HepG2 (cell line): ENCODE results near the gene FAHD1. TPM values are rescaled to one million over a fixed set of nuclear protein-coding genes. Genes with fewer than 3 reads are reported as not detected.

Source experiments
- ATAC-seq: fragments of 200-7000 bp; cut with Tn5 transposase; 3 replicates; pipeline ENCODE4 v1.9.1; 2020; ENCODE audit warnings: mild to moderate bottlenecking, moderate library complexity
- BruUV-seq: library from RNA; stranded (reverse); fragments of 400-500 nt; replicated peaks from 2 replicates; lab custom pipeline; 2021; lab: Mats Ljungman, UMichigan
- CTCF ChIA-PET: fragments of 300-600 bp; formaldehyde crosslinking; extraction: SDS; loops from one replicate; lab custom pipeline; 2021; ENCODE audit warnings: low total read pairs, inconsistent platforms, low intra/inter-chr PET ratio; lab: Yijun Ruan, JAX
- POLR2A ChIA-PET: fragments of 350-600 bp; sonication (Branson Sonifier 250); formaldehyde crosslinking; loops from one replicate; lab custom pipeline; 2020; ENCODE audit warnings: antibody characterized with exemption, inconsistent platforms; lab: Yijun Ruan, JAX
- DNase-seq: peaks from one replicate; pipeline ENCODE4 v3.0.0-alpha.2; 2015; ENCODE audit warnings: low spot score
- FAIRE-seq: peaks from 3 replicates; lab custom pipeline; 2011; peaks lifted over from hg19 to GRCh38; lab: Jason Lieb, UNC
- H2AFZ ChIP-seq: one replicate; pipeline ENCODE4 v1.6.1; 2011; ENCODE audit warnings: low read length, inconsistent platforms
- H3K27ac ChIP-seq: fragments of 300-600 bp; 3 replicates; pipeline ENCODE4 v1.8.0; 2011; ENCODE audit warnings: mixed run types, mild to moderate bottlenecking, mixed read lengths, low read length, inconsistent platforms; ENCODE audit not compliant: insufficient read depth; ENCODE audit errors: extremely low read length
- H3K27me3 ChIP-seq, 2 experiments: fragments of 200-600 bp in 1 of 2; 2 replicates in 1 of 2; 3 replicates in 1 of 2; pipeline versions ENCODE4 v1.6.0 to v1.8.0; 2011; ENCODE audit warnings: low read length in 2 of 2, mild to moderate bottlenecking in 2 of 2, moderate library complexity in 2 of 2, inconsistent platforms in 1 of 2; ENCODE audit not compliant: insufficient read depth in 2 of 2, control insufficient read depth in 1 of 2
- H3K36me3 ChIP-seq, 2 experiments: fragments of 200-600 bp in 1 of 2; replicated peaks in 1 of 2; 2 replicates in 1 of 2; 3 replicates in 1 of 2; pipeline versions ENCODE4 v1.5.1 to v1.8.0; 2011; ENCODE audit warnings: low read length in 2 of 2, inconsistent platforms in 1 of 2; ENCODE audit not compliant: insufficient read depth in 2 of 2, control insufficient read depth in 1 of 2
- H3K4me1 ChIP-seq: 2 replicates; pipeline ENCODE4 v1.5.1; 2012; ENCODE audit warnings: low read length, inconsistent platforms; ENCODE audit not compliant: insufficient read depth
- H3K4me2 ChIP-seq: 2 replicates; pipeline ENCODE4 v1.6.0; 2011; ENCODE audit warnings: low read depth, low read length, inconsistent platforms
- H3K4me3 ChIP-seq, 3 experiments: fragments of 200-600 bp in 1 of 3; sonication (generic), shearing (Covaris generic) in 1 of 3; replicated peaks in 1 of 3; 2 replicates each; pipeline ENCODE4 v1.5.1; 2011 to 2016; ENCODE audit warnings: low read length in 3 of 3, inconsistent platforms in 2 of 3, low read depth in 2 of 3, mild to moderate bottlenecking in 2 of 3, control low read depth in 1 of 3, mixed read lengths in 1 of 3; ENCODE audit not compliant: insufficient read depth in 1 of 3
- H3K79me2 ChIP-seq: one replicate; pipeline ENCODE4 v1.6.1; 2011; ENCODE audit warnings: low read length, inconsistent platforms; ENCODE audit not compliant: insufficient read depth
- H3K9ac ChIP-seq: 2 replicates; pipeline ENCODE4 v1.6.0; 2011; ENCODE audit warnings: mild to moderate bottlenecking, low read depth, low read length, inconsistent platforms; ENCODE audit not compliant: insufficient read depth
- H3K9me3 ChIP-seq: 2 replicates; pipeline ENCODE4 v1.5.1; 2012; ENCODE audit warnings: mild to moderate bottlenecking, low read length
- H4K20me1 ChIP-seq: 2 replicates; pipeline ENCODE4 v1.6.0; 2011; ENCODE audit warnings: inconsistent platforms, mild to moderate bottlenecking, low read length, moderate library complexity; ENCODE audit not compliant: insufficient read depth
- ARID4A ChIP-seq: sonication (generic); formaldehyde crosslinking; IDR thresholded peaks from 2 replicates; pipeline ENCODE4 v1.5.0; 2020; ENCODE audit warnings: mild to moderate bottlenecking, missing genetic modification reagents, borderline replicate concordance
- FOSL1 ChIP-seq: sonication (generic); formaldehyde crosslinking; IDR thresholded peaks from 2 replicates; pipeline ENCODE4 v1.9.0; 2021; ENCODE audit warnings: missing genetic modification reagents, borderline replicate concordance
- POGK ChIP-seq: sonication (generic); formaldehyde crosslinking; conservative IDR thresholded peaks from 2 replicates; pipeline ENCODE4 v1.8.0; 2022; ENCODE audit warnings: mild to moderate bottlenecking, moderate library complexity, missing genetic modification reagents
- SPEN ChIP-seq: sonication (generic); formaldehyde crosslinking; IDR thresholded peaks from 2 replicates; pipeline ENCODE4 v1.5.1; 2020; ENCODE audit warnings: low read depth, mild to moderate bottlenecking, missing genetic modification reagents
- TBX2 ChIP-seq: sonication (generic); formaldehyde crosslinking; IDR thresholded peaks from 2 replicates; pipeline ENCODE4 v1.5.0; 2020; ENCODE audit warnings: missing genetic modification reagents, mild to moderate bottlenecking, borderline replicate concordance
- TGIF2 ChIP-seq: IDR thresholded peaks from 2 replicates; pipeline ENCODE4 v1.6.1; 2016; ENCODE audit warnings: control low read depth, missing compliant biosample characterization
- ZBTB21 ChIP-seq: sonication (generic); formaldehyde crosslinking; IDR thresholded peaks from 2 replicates; pipeline ENCODE4 v1.4.0; 2020; ENCODE audit warnings: missing genetic modification reagents
- ZNF367 ChIP-seq: sonication (generic); formaldehyde crosslinking; IDR thresholded peaks from 2 replicates; pipeline ENCODE4 v1.4.0; 2020; ENCODE audit warnings: missing genetic modification reagents, borderline replicate concordance
- ZNF556 ChIP-seq: sonication (generic); formaldehyde crosslinking; IDR thresholded peaks from 2 replicates; pipeline ENCODE4 v1.4.0; 2020; ENCODE audit warnings: mild to moderate bottlenecking, missing genetic modification reagents, borderline replicate concordance
- ZNF607 ChIP-seq: sonication (generic); formaldehyde crosslinking; IDR thresholded peaks from 2 replicates; pipeline ENCODE4 v1.5.1; 2020; ENCODE audit warnings: missing genetic modification reagents, mild to moderate bottlenecking, borderline replicate concordance
- ZSCAN12 ChIP-seq: sonication (generic); formaldehyde crosslinking; IDR thresholded peaks from 2 replicates; pipeline ENCODE4 v1.9.0; 2021; ENCODE audit warnings: mild to moderate bottlenecking, missing genetic modification reagents
- WGBS: methylation state at CpG from one replicate; pipeline ENCODE4 v1.1.6; 2017; ENCODE audit warnings: low lambda C conversion rate; 5-methylcytosine and 5-hydroxymethylcytosine counted together
- in situ Hi-C: cut with HindIII; loops from 2 replicates; pipeline ENCODE4 v1.10.0; 2017; ENCODE audit warnings: low pct_unique_long_range_greater_than_20kb; ENCODE audit not compliant: extremely low pct_ligation_motif_present
- intact Hi-C: fragments of 100-400 bp; cut with micrococcal nuclease; formaldehyde crosslinking; loops from one replicate; pipeline ENCODE4 v1.10.0; 2022; ENCODE audit not compliant: unreplicated experiment
- polyA plus RNA-seq, 8 experiments: library from polyadenylated mRNA; depleted of rRNA in 3 of 8; stranded (reverse) in 7 of 8; unstranded in 1 of 8; fragments of >200 nt; fragmentation: Illumina TruSeq in 4 of 8; extraction: Trizol in 4 of 8; gene quantifications; 2 replicates each; pipeline versions ENCODE4 v1.2.1 to v1.2.3, GENCODE V29; 2011 to 2016; ENCODE audit warnings: low read depth in 4 of 8, missing spikeins in 1 of 8, mixed read lengths in 1 of 8; ENCODE audit not compliant: insufficient read depth in 1 of 8
- total RNA-seq, 5 experiments: library from RNA; depleted of rRNA; stranded (reverse); fragments of >200 nt; fragmentation: Illumina TruSeq; extraction: Trizol; gene quantifications; 2 replicates each; pipeline ENCODE4 v1.2.3, GENCODE V29; 2016; ENCODE audit warnings: low read depth in 1 of 5
- TF ChIP-seq, protein P1 (sequence below): sonication (generic); formaldehyde crosslinking; IDR thresholded peaks from 2 replicates; pipeline ENCODE4 v1.4.0; 2020; ENCODE audit warnings: missing genetic modification reagents, borderline replicate concordance

The FAHD1 gene
- total and polyA plus RNA-seq, 2 of the 13 experiments (the other 11 are each of a cell fraction or from before 2014, with no cell fraction given) = 39.0 to 45.3 TPM

DNA sequence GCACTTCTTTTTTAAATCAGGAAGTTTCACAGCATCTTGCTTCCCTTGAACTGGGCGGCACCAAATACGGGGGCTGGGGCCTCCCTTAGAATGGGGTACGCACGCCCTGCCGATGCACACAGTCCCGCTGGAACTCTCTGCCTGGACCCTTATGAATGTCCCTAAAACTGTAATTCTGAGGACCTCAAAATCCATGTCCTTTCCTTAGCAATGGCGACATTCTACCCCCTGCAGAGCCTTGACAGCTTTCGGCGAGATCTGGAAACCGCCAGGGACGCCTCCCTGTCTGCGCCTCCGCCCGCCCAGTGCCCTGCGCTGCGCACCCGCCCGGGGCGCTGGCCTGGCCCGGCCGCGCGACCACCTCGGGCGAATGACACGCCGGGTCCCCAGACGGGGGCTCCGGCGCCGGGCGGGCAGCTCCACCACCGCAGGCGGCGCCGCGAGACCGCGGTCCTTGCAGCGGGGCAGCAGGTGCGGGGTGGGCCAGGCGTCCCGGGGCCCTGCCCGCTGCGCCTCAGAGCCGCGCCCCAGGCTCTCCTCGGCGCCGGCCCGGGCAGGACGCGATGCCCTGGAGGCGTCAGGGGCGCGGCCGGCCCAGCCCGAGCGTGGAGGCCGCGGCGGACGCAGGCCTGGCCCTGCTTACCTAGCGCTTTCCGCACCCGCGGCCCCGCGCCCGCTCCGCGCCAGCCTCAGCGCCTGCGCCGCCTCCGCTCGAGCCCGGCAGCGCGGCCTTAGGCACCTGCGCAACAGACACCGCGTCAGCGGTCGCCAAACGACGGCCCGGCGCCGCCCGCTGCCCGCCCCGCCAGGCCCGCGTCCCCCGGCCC lies 929 bp upstream of the FAHD1 start:
- intact Hi-C loops = loop anchor here (5.0 kb wide), 1 partner anchor 44 kb away; the partner anchor contains the start of genes NUBP2 and SPSB3
- peaks cover 8 to 19% of the 10 kb centered on the region in 2 experiments; a peak in 4 of 5 replicates for H3K36me3 ChIP-seq
- H3K27me3 ChIP-seq = no peaks in the 10 kb centered on the region; a peak in 1 of 5 replicates
- in situ Hi-C loops = no loop called here
- H3K4me2 ChIP-seq = peak overlapping the region; percentile 81
- H2AFZ ChIP-seq = no peak overlapping the region
- H3K4me1 ChIP-seq = peaks cover 46% of the 10 kb centered on the region
- no peaks in the 10 kb centered on the region for H3K9me3 ChIP-seq
- H3K9ac ChIP-seq = peak overlapping the region; percentile 71
- FAIRE-seq = no peak
- no TSS peak for BruUV-seq
- DNase-seq = peak; percentile 32
- H4K20me1 ChIP-seq = peaks cover 5% of the 10 kb centered on the region; the same call in 1 of the 2 replicates
- ChIA-PET POLR2A (interaction anchor here (1.0 to 5.7 kb wide), 10 partner anchors 32 to 139 kb away, joined by 3 to 49 read pairs (median 6); partner anchors contain the start of genes EME2, IGFALS, MRPS34 and NUBP2), CTCF (no interaction called here)
- peaks cover 55% of the 10 kb centered on the region for H3K79me2 ChIP-seq
- peak; percentile 21 for ATAC-seq
- peak overlapping the region; percentile 73 for H3K27ac ChIP-seq
- peak overlapping the region; percentile 53 to 92 (median 72) for H3K4me3 ChIP-seq
- 1% methylated on average over 19 of the region's 96 CpGs for WGBS
- TF ChIP-seq ZSCAN12 (CRISPR knock-in tag) (no peak), ZNF367 (CRISPR knock-in tag) (no peak), ZNF556 (CRISPR knock-in tag) (no peak), ZNF607 (no peak), TGIF2 (peak; percentile 72; the same call in 1 of the 2 replicates), TBX2 (CRISPR knock-in tag) (peak; percentile 35; the same call in 1 of the 2 replicates), POGK (0 out of 2 replicates have a peak, but pooled peaks have one; percentile 36), FOSL1 (no peak), SPEN (CRISPR knock-in tag) (0 out of 2 replicates have a peak, but pooled peaks have one; percentile 1), ZBTB21 (CRISPR knock-in tag) (no peak), ARID4A (CRISPR knock-in tag) (peak; percentile 68)
- TF ChIP-seq, protein P1, sequence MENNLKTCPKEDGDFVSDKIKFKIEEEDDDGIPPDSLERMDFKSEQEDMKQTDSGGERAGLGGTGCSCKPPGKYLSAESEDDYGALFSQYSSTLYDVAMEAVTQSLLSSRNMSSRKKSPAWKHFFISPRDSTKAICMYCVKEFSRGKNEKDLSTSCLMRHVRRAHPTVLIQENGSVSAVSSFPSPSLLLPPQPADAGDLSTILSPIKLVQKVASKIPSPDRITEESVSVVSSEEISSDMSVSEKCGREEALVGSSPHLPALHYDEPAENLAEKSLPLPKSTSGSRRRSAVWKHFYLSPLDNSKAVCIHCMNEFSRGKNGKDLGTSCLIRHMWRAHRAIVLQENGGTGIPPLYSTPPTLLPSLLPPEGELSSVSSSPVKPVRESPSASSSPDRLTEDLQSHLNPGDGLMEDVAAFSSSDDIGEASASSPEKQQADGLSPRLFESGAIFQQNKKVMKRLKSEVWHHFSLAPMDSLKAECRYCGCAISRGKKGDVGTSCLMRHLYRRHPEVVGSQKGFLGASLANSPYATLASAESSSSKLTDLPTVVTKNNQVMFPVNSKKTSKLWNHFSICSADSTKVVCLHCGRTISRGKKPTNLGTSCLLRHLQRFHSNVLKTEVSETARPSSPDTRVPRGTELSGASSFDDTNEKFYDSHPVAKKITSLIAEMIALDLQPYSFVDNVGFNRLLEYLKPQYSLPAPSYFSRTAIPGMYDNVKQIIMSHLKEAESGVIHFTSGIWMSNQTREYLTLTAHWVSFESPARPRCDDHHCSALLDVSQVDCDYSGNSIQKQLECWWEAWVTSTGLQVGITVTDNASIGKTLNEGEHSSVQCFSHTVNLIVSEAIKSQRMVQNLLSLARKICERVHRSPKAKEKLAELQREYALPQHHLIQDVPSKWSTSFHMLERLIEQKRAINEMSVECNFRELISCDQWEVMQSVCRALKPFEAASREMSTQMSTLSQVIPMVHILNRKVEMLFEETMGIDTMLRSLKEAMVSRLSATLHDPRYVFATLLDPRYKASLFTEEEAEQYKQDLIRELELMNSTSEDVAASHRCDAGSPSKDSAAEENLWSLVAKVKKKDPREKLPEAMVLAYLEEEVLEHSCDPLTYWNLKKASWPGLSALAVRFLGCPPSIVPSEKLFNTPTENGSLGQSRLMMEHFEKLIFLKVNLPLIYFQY (CRISPR knock-in tag) = 0 out of 2 replicates have a peak, but pooled peaks have one; percentile 12
